DMS79 treated with DMSO at 0.1 percent for 48 hours (cell line): Measurements from ENCODE around the gene STOML3.
"Not testable (repeated sequence)": the region's sequence is repeated elsewhere in the genome, so short reads cannot be mapped to it uniquely, and the experiment has no call there.

Experiments
- DNase-seq: peaks from one replicate; lab custom pipeline; 2025; lab: John Stamatoyannopoulos, UW

Gene STOML3, protein sequence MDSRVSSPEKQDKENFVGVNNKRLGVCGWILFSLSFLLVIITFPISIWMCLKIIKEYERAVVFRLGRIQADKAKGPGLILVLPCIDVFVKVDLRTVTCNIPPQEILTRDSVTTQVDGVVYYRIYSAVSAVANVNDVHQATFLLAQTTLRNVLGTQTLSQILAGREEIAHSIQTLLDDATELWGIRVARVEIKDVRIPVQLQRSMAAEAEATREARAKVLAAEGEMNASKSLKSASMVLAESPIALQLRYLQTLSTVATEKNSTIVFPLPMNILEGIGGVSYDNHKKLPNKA

DNA sequence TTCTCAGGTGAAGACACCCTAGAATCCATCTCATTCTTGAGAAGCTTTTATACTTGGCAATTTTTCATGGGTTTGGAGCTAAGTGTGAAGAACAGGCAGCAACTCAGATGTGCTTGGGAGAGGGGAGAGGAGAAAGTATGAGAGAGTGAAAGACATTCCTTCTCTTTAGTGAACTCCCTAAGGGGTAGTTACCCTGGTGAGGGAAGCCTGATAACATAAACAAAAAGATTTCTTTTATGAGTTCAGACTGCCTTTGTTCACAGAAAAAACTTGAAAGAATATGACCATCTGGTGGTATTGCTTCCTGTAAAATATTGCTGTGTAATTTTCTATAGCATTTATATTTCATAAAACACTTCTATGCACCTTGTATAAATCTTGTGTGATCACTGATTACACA, at the start of gene STOML3:
Gene STOML3 (minus strand): TSS at position 139 of the 400 bp plus-strand sequence. CDS start 110 bp downstream, at position 29.
- DNase-seq: no peak

DNA sequence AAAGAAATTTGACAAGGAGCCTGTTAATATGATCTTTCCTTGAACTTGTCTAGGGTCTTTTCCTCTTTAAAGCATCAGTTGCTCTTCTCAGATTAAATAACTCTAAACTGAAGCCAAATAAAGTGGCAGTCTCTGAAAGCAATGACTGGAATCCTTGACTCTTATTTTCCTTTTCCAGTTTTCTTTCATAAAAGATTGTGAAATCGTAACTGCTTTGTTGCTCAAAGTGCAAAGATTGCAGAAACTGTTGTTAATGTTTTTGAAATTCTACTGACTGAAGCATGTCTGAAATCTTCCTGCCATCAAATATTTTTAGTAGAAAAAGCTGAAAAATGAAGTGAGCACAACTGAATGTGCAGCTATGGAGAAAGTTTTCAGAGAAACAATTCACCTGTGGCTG, 49.6 kb upstream of the STOML3 start:
- DNase-seq: no peak

DNA sequence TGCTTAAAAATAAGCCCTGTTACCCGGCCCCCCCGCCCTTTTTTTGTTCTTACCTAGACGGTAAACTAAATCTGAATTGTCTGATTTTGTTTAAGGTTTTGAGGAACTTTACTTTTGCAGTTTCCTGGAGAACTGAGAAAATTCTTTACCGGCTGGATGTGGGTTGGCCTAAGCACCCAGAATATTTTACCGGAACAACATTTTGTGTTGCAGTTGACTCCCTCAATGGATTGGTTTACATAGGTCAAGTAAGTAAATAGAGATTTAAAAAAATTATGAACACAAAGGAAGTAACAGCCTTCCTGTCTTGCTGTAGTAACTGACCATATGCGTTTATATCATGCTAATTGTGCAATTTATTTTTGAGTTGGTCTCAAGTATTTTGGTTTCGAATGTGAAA, 48.4 kb upstream of the STOML3 start:
- no peak for DNase-seq

DNA sequence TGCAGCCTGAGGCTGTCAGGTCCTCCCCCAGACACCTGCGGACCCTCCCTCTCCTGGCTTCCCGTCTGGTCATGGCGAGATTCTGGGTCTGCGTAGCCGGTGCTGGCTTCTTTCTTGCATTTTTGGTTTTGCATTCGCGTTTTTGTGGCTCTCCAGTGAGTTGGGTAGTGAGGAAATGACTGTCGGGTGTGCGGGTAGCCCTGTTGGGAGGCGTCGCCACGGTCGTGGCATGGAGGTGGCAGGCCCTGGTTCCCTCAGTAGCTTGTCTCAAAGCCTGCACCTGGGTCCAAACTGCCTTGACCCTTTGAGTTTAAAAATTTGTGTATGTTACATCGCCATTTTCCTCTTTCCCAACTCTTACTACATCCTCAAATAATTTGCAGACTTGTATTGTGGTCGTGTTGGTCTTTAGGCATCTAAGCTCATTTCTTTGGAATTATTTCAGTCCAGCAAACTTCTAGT, 48.0 kb upstream of the STOML3 start:
- DNase-seq: peak; percentile 52

DNA sequence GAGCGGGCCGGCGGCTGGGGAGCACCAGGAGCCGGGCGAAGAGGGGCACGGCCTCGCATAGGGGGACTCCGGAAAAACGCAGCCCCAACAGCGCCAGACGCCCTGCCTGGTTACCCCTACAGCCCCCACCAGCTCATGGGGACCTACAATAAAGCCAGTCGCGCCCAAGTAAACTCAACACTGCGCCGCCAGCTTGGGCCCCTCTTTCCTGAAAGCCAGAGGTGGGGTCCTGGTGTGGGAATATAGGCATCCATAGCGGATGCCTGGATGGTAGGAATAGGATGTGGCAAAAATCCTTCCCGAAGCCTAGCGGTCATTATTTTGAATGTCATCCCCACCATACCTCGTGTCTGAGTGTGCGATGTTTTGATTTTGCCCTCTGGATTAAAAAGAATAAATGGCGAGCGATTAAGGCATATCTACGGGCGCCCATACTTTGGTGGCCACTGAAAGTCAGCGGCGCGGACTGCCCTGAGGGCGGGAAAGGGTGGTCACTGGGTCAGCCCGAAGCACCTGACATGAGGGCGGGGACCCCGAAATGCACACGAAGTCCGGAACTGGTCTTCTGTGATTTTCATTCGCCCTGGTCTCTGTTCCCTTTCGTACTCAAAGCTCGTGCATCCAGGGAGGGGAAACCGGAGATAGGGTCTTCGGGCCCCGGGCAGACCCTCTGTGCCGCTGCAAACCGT, 47.4 kb upstream of the STOML3 start, which contains the start of the genes NHLRC3 and PROSER1:
Gene NHLRC3 (plus strand): TSS at position 577 of the 689 bp plus-strand sequence. CDS start 184 bp downstream, outside the sequence.
Gene PROSER1 (minus strand): TSS at position 210 of the 689 bp plus-strand sequence. CDS start 847 bp downstream, outside the sequence.
- DNase-seq: peak; percentile 94

DNA sequence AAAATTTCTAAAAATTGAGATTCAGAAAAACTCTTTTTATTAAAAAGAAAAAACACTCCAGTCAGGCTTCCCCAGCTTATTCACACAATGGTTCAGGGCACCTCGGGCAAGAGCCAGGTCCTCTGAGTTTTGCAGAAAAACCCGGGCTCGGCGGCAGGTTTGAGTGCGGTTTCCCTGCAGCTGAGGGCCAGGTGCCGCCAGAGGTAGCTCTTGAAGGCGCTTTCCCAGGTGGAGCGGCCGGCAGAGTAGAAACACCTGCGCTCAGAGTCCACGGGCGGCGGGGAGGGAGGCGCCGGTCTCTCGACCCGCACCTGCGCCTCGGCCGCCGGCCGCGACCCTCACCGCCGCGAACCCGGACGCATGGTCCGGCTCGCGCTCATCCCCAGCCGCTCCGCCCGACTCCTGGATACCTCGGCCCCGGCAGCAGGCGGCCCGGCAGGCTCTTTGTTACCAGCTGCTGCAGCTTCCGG, 46.8 kb upstream of the STOML3 start:
- DNase-seq: no peak

DNA sequence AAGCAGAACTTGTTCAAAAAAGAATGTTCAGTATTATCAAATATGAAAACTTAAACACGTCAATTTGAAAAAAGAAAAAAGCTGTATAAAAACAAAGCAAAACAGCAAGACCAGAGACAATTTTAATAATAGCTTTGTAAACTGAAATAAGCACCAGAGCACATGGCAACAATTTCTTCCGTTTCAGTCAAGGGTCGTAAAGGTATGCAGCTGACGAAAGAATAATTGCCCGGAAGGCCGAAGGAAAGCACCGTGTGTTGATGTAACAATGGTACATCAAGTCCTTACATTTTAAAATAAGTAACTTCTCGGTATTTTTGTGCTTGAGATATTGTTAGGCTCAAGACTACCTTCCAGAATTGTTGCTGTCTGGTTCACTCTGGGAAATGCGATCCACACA, 45.6 kb upstream of the STOML3 start:
- peak; percentile 16 for DNase-seq

DNA sequence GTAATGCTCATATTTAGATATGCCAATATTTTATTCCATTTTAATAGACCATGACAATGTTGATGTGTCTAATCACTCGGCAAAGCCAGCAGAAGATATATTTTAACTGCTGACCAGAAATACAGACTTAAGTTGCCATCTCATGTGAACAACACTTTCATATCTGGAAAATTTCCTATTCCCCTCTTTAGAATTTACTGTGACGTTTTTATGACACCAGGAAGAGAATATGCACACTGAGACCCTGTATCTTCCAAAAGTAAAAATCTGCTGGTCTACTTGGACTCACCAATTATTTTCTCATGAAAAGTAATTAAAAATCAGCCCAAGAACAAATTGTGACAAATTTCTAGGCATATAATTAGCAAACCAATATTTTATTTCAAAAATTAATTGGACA, 45.2 kb upstream of the STOML3 start:
- no peak for DNase-seq

DNA sequence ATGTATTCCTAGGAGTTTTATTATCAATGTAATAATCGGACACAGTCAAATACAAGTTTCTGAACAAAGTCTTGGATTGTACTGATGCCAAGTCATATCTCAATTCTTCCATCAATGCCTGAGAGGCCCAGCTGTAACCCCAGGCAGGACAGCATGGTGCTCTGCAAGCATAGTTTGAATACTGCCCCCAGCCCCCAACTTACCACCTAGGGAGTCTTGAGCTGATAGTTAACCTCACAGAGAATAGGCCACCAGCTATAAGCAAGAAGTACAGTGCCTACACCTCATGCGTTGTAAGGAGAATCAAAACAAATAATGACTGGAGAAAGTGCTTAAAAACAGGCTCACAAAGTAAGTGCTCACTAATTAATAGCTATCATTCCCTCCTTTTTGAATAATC, 44.6 kb upstream of the STOML3 start:
- no peak for DNase-seq

DNA sequence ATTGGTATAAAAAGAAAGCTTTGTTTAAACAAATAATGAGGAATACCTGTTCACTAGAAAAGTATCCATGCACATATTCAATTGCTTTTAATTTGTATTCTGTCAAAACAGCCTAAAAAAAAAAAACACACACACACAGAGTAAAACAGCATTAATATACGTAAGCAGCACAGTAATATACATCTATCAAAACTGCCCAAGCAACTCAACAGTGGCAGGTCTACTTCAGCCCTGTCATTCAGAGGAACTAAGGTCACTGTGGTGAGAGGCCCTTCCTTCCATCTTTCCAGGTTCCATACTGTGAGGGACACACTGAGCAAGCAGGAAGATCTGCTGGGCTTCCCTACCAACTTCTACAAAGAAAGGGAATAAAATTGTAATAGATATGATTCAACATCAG, 43.5 kb upstream of the STOML3 start:
- DNase-seq: no peak

DNA sequence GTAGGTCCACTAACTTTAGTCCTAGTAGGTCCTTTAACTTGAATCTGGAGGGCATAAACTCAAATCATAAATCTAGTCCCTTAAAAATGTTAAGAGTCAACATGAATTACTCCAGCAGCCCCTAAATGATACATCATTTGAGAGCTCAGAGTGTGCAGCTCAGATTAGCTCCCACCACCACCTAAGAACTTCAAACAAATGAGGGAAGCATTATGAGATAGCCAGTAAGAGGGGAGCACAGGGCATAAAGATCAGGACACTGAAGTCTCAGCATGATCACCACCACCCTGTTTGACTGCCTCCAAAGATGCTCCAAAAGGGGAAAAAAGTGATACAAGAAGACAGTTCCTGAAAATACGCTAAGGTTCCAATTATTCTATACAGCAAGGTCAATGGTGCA, 41.5 kb upstream of the STOML3 start:
- no peak for DNase-seq

DNA sequence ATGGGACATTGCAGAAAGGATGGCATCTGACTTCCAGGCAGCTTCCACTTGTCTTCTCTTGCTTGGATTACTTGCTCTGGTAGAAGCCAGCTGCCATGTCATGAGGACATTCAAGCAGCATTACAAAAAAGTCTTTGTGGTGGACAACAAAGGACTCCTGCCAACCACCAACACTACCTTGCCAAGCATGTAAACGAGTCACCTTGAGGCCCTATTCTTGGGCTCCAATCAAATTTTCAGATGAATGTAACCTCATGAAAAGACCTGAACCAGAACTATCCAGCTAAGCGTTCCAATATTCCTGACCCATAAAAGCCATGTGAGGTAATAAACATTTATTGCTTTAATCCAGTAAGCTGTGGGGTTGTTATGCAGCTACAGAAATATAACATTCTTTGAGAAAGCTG, 34.8 kb upstream of the STOML3 start:
- no peak for DNase-seq

DNA sequence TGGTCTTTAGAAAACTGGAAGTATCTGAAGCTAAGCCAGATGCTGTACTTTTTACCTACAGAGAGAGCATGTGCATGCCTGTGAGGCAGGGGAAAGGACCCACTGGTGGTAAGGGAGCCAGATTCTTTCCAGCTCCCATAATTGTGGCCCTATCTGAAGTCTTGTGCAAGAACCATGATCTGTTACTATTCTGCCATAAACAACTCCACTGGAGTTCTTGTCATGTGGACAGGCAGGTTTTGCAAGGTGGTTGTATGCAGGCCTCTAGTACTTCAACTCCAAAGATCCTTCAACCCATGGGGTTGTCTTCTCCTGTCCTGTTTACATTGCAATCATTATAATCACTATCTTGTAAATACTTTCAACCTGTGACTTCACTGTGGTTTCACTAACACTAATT, 33.1 kb upstream of the STOML3 start:
- no peak for DNase-seq

DNA sequence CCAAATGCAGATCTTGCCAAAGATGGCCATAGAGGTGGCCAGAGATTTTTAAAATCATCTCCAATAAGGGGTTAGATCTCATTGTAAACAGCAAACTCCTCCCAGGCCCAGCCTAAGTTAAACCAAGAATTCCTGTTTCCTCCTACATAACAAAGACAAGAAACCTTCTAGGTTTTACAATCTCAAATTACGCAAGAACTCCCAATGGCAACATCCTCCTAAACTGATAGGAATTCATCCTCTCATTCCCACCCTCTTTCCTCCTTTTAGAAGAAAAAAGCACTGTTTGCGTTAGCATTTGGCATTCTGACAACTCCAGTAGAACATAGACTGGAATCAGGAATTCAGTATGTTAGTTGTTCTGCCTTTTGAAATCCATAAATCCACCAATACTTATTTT, 32.7 kb upstream of the STOML3 start:
- no peak for DNase-seq

DNA sequence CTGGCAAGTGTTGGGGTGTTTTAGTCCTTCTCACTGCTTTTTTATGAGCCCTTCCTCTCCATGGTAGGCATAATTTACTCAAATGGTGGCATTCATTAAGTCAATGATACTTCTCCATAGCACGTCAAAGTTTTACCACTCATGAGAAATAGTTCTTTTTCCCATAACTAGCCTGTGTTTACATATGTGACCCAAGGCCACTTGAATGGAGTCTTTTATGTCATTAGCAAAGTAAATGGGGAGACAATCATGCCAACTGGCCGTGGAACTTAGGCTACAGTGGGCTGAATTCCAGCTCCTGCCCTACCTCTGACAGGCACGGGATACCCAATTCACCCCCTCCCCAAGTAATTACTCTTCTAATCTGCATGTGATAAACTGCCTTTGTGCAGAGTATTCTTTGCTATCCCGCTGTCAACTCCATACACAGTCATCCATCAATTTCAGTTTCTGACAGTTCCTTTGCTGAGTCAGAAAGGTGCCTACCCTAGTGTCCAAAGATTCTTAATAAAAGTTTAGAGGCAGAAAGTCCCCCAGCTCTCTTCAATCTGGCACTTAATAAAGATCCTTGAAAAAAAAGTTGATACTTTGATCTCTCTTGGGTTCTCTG, 30.3 kb upstream of the STOML3 start:
- no peak for DNase-seq

DNA sequence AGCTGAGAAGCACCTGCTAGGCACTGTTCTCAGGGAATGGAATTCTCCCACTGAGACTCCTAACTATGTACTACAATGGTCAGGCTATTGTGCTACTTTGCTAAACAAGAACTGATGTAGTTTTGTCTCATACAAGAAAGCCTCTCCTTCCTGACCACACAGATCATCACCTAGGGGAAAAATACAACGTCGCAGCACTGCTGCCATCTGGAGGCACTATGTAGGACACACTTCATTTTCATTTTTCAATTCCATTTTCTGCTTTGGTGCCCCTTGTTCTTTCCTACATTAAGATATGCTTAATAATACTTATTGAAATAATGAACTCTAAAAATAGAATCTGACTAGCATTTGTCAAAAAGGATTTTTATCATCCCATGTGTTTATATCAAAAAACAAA, 26.2 kb upstream of the STOML3 start:
- DNase-seq: no peak

DNA sequence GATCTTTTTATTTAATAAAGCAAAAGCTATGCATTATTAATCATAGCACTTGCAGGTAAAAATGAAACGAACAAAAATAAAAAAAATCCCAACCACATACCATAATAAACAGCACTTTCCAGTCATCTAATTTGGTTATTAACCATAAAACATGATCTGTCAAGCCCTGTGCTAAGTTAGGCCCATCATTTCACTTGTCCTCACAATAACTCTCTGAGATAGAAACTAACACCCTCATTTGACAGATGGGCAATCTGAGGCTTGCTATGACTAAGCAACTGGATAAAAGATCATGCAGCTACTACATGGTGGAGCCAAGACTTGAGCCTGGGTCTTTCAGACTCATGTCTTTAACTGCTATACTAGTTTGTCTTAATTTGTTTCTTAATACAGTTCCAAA, 25.5 kb upstream of the STOML3 start:
- DNase-seq: no peak

DNA sequence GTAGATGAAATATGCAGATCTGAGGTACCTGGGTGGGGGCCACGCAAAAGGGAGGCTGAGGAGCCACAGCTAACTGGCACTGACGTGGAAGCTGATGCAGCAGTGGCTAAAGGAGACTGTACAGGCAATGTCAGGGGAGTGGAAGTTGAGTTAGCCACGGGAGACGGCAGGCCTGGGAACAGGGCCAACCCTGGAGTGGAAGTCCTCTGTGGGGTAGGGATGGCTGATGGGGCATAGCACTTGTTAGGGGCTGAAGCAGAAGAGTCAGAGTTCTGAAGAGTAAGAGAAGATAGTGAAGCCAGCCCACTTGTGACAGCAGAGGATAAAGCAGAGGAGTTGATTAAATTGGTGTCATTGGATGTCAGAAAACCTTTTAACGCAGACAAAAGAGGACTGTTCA, 22.8 kb upstream of the STOML3 start:
- DNase-seq: no peak

DNA sequence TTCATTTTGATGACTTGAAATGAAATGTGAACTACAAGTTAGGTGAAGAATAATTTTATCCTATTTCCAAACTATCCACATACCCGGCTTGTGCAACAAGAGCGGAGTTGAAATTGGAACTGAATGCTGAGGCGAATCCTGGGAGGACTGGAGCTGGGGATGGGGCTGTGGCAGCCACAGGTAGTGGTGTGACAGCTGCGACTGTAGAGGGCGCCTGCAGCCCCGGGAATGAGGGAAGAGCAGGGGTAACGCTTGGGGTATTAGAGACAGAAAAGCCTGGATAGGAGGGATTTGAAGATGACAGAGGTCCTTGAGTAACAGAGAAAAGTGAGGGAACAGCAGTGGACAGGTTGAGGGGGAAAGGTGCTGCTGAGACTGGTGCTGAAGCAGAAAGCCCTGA, 22.0 kb upstream of the STOML3 start:
- no peak for DNase-seq

DNA sequence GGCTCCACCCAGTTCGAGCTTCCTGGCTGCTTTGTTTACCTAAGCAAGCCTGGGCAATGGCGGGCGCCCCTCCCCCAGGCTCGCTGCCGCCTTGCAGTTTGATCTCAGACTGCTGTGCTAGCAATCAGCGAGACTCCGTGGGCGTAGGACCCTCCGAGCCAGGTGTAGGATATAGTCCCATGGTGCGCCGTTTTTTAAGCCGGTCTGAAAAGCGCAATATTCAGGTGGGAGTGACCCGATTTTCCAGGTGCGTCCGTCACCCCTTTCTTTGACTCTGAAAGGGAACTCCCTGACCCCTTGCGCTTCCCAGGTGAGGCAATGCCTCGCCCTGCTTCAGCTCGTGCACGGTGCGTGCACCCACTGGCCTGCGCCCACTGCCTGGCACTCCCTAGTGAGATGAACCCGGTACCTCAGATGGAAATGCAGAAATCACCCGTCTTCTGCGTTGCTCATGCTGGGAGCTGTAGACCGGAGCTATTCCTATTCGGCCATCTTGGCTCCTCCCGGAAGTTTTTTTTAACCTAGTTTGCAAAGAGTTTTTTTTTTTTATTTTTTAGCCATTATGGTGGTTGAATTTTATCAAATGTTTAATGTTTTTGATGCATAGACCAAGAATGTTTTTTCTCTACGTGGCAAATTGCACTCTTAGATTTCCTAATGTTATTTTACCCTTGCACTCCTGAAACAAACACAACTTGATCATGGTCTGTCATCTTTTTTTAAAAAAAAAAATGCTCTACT, 15.9 kb upstream of the STOML3 start:
- DNase-seq: not testable (repeated sequence)

DNA sequence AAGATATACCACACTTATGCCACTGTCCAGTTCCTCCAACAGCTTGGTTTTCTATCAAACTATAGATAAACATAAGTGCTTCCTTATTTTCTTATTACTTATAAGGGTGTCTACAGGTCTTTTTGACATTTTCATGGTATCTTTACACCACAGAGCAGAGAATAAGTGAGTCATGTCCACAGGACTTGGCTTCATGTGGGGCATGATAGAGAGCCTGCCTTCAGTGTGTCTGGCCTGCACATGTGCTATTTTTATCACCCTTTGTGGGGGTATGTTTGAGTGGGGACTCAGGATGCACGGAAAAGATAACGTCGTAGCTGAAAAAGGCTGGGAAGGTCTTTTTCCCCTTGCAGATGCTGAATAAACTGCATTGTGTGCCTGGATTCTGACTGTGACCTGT, 8.1 kb upstream of the STOML3 start:
- no peak for DNase-seq

DNA sequence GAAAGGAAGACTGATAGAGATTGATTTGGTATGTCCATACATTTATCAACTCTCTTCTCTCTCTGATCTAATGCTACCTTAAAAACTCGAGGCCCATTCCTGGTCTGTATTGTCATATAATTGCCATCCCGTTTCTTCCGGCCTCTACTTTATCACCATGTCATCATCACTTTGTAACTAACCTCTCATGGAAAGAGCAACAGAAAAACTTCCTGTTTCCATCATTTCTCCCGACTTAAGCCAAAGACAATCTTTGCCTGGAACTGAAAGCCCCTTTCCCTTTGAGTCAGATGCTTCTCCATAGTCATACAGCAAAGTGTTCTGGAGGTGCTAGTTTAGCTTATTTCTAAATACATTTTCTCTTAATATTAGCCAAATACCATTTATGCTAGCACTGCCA, 2.8 kb upstream of the STOML3 start:
- DNase-seq: no peak
